WTC11 (cell line): ENCODE data around the gene TCF21.

ENCODE experiments used
- GABPB1 ChIP-seq: sonication (generic); formaldehyde crosslinking; IDR thresholded peaks from 2 replicates; pipeline ENCODE4 v1.8.1; 2023; ENCODE audit warnings: mild to moderate bottlenecking, missing genetic modification reagents
- TF ChIP-seq, protein P1 (sequence below): fragments of 200-600 bp; IDR thresholded peaks from 2 replicates; pipeline ENCODE4 v1.8.0; 2022; ENCODE audit warnings: antibody characterized with exemption

DNA sequence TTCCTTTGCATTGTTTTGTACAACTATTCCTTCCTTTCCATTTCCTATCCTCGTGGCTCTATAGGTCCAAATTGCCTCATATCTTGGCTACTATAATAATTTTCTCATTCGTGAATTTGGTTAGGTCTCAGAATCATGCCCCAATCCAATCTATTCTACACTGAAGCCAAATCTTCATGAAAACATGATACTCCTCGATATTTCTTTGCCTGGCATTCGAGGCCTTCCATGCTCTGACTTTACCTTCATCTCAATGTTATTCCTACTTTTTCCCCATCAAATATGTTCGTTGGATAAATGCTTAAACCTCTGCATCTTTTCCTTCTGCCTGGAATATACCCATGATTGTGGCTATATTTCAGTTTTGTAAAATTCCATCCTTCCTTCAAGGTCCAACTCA is 30.4 kb downstream of the TCF21 start:
- TF ChIP-seq GABPB1 (CRISPR knock-in tag) = no peak
- TF ChIP-seq, protein P1, sequence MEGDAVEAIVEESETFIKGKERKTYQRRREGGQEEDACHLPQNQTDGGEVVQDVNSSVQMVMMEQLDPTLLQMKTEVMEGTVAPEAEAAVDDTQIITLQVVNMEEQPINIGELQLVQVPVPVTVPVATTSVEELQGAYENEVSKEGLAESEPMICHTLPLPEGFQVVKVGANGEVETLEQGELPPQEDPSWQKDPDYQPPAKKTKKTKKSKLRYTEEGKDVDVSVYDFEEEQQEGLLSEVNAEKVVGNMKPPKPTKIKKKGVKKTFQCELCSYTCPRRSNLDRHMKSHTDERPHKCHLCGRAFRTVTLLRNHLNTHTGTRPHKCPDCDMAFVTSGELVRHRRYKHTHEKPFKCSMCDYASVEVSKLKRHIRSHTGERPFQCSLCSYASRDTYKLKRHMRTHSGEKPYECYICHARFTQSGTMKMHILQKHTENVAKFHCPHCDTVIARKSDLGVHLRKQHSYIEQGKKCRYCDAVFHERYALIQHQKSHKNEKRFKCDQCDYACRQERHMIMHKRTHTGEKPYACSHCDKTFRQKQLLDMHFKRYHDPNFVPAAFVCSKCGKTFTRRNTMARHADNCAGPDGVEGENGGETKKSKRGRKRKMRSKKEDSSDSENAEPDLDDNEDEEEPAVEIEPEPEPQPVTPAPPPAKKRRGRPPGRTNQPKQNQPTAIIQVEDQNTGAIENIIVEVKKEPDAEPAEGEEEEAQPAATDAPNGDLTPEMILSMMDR = no peak
